ENCODE measurements around the gene KCNIP1. TPM values are rescaled to one million over a fixed set of nuclear protein-coding genes. Genes with fewer than 3 reads are reported as not detected.

The KCNIP1 gene
- total and polyA plus RNA-seq, 2 of the 13 experiments (the other 11 are each of a cell fraction or from before 2014, with no cell fraction given): not detected

DNA sequence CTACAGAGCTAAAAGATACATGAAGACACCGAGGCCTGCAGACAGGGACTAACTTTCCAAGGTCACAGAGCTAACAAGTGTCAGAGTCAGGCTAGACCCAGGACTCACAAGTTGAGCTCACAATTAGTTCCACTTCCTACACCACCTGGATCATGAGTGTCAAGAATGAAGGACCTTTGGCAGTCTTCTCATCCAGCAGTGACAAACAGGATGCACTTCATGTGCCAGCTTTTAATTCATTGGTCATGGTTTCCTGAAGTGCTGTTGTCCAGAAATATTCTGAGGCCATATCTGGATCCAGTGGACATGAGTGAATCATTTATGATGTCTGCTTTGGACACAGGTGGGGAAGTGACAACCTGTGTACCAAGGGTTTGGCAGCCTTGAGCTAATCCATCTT is 77.4 kb downstream of the KCNIP1 start:
- BruUV-seq (replicated peaks): no TSS peak
- TF ChIP-seq ZNF816 (CRISPR knock-in tag; IDR thresholded peaks at IDR 0.05; ENCODE audit: borderline replicate concordance) (no peak), ZNF451 (CRISPR knock-in tag; IDR thresholded peaks at IDR 0.05) (no peak), NR2F1 (CRISPR knock-in tag; IDR thresholded peaks at IDR 0.05) (no peak), ZNF550 (CRISPR knock-in tag; IDR thresholded peaks at IDR 0.05; ENCODE audit: borderline replicate concordance) (no peak), CBFB (CRISPR knock-in tag; IDR thresholded peaks at IDR 0.05) (no peak), PLRG1 (conservative IDR thresholded peaks at IDR 0.05) (no peak), ZNF367 (CRISPR knock-in tag; IDR thresholded peaks at IDR 0.05; ENCODE audit: borderline replicate concordance) (no peak)
- TF ChIP-seq, protein P1, sequence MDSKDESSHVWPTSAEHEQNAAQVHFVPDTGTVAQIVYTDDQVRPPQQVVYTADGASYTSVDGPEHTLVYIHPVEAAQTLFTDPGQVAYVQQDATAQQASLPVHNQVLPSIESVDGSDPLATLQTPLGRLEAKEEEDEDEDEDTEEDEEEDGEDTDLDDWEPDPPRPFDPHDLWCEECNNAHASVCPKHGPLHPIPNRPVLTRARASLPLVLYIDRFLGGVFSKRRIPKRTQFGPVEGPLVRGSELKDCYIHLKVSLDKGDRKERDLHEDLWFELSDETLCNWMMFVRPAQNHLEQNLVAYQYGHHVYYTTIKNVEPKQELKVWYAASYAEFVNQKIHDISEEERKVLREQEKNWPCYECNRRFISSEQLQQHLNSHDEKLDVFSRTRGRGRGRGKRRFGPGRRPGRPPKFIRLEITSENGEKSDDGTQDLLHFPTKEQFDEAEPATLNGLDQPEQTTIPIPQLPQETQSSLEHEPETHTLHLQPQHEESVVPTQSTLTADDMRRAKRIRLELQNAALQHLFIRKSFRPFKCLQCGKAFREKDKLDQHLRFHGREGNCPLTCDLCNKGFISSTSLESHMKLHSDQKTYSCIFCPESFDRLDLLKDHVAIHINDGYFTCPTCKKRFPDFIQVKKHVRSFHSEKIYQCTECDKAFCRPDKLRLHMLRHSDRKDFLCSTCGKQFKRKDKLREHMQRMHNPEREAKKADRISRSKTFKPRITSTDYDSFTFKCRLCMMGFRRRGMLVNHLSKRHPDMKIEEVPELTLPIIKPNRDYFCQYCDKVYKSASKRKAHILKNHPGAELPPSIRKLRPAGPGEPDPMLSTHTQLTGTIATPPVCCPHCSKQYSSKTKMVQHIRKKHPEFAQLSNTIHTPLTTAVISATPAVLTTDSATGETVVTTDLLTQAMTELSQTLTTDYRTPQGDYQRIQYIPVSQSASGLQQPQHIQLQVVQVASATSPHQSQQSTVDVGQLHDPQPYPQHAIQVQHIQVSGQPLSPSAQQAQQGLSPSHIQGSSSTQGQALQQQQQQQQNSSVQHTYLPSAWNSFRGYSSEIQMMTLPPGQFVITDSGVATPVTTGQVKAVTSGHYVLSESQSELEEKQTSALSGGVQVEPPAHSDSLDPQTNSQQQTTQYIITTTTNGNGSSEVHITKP (CRISPR knock-in tag; IDR thresholded peaks at IDR 0.05; ENCODE audit: low read depth): no peak
- FAIRE-seq (no peak), ATAC-seq (no peak), DNase-seq (ENCODE audit: low spot score) (no peak)
- intact Hi-C loops (cut with micrococcal nuclease; ENCODE audit: unreplicated experiment): no loop called here
- no peak overlapping the region for H3K9ac ChIP-seq (ENCODE audit: insufficient read depth, low read depth, low read length)
- in situ Hi-C loops (cut with HindIII; ENCODE audit: extremely low pct_ligation_motif_present, low pct_unique_long_range_greater_than_20kb): no loop called here
- H3K4me2 ChIP-seq (ENCODE audit: low read depth, low read length): no peak overlapping the region
- no peak overlapping the region for H3K27ac ChIP-seq (ENCODE audit: extremely low read length, insufficient read depth, low read length)
- no peaks in the 10 kb centered on the region for H3K36me3 ChIP-seq (replicated peaks in 1 of 2; ENCODE audit: control insufficient read depth in 1 of 2, insufficient read depth in 2 of 2, low read length in 2 of 2)
- POLR2A ChIA-PET: no interaction called here
- no peak overlapping the region for H2AFZ ChIP-seq (ENCODE audit: low read length)
- H4K20me1 ChIP-seq (ENCODE audit: insufficient read depth, low read length): no peaks in the 10 kb centered on the region
- H3K4me1 ChIP-seq (ENCODE audit: insufficient read depth, low read length): no peaks in the 10 kb centered on the region
- H3K27me3 ChIP-seq (ENCODE audit: control insufficient read depth in 1 of 2, insufficient read depth in 2 of 2, low read length in 2 of 2): 0 out of 5 replicates have a peak, but pooled peaks cover 0 to 11% of the 10 kb centered on the region in 2 experiments
- H3K79me2 ChIP-seq (ENCODE audit: insufficient read depth, low read length): no peaks in the 10 kb centered on the region
- peaks cover 5% of the 10 kb centered on the region; the same call in 1 of the 2 replicates for H3K9me3 ChIP-seq (ENCODE audit: low read length)
- no CpG with 5 or more reads among the region's 1 CpG for whole genome bisulfite sequencing (ENCODE audit: low lambda C conversion rate)
- CTCF ChIA-PET (ENCODE audit: low intra/inter-chr PET ratio, low total read pairs): no interaction called here
- no peak overlapping the region for H3K4me3 ChIP-seq (replicated peaks in 1 of 3; ENCODE audit: insufficient read depth in 1 of 3, low read depth in 2 of 3, low read length in 3 of 3)

All from HepG2 (cell line).